ENCODE data around the gene ASAP2.

Gene ASAP2

GRCh38 chr2:9222893-9223287, 16.3 kb downstream of the ASAP2 start:
- Histone ChIP-seq H3K4me2 (no peak overlapping the region), H3K79me2 (ENCODE audit: insufficient read depth, low read depth) (no peaks in the 10 kb centered on the region), H3K27ac (no peak overlapping the region), H4K20me1 (ENCODE audit: insufficient read depth) (no peaks in the 10 kb centered on the region), H3K9ac (no peak overlapping the region), H3K36me3 (ENCODE audit: insufficient read depth) (no peaks in the 10 kb centered on the region), H3K4me1 (ENCODE audit: low read depth, poor library complexity, severe bottlenecking) (peaks cover 2% of the 10 kb centered on the region), H3K4me3 (IDR thresholded peaks at IDR 0.05; ENCODE audit: insufficient read depth, low read depth, low read length) (no peak overlapping the region), H2AFZ (ENCODE audit: low read depth) (no peak overlapping the region), H3K27me3 (ENCODE audit: insufficient read depth, low read depth) (no peaks in the 10 kb centered on the region)
- TF ChIP-seq, protein P1, sequence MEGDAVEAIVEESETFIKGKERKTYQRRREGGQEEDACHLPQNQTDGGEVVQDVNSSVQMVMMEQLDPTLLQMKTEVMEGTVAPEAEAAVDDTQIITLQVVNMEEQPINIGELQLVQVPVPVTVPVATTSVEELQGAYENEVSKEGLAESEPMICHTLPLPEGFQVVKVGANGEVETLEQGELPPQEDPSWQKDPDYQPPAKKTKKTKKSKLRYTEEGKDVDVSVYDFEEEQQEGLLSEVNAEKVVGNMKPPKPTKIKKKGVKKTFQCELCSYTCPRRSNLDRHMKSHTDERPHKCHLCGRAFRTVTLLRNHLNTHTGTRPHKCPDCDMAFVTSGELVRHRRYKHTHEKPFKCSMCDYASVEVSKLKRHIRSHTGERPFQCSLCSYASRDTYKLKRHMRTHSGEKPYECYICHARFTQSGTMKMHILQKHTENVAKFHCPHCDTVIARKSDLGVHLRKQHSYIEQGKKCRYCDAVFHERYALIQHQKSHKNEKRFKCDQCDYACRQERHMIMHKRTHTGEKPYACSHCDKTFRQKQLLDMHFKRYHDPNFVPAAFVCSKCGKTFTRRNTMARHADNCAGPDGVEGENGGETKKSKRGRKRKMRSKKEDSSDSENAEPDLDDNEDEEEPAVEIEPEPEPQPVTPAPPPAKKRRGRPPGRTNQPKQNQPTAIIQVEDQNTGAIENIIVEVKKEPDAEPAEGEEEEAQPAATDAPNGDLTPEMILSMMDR (conservative IDR thresholded peaks at IDR 0.05; ENCODE audit: low read depth, low read length), result no peak

DNA sequence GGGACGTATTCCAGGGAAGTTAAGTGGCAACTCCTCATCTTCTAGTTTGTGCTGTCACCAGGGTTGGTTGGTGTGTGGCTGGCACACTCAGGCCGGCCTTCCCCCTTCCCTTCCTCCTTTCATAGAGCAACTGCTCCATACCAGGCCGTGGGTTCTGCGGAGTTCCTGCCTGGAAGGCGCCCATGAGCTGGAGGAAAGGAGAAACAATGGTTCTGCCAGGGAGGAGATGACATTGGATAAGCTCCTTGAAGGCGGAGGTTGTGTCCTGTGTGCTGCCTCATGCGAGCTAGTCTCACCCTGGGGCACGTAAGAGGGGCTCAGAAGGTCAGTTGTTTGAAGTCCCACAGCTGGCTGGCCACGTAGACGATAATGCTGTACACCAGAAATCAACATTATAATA, 19.2 kb downstream of the ASAP2 start:
- no peaks in the 10 kb centered on the region for H3K36me3 ChIP-seq (ENCODE audit: insufficient read depth)
- H3K79me2 ChIP-seq (ENCODE audit: insufficient read depth, low read depth), result no peaks in the 10 kb centered on the region
- no peak overlapping the region for H3K9ac ChIP-seq
- H3K4me3 ChIP-seq (IDR thresholded peaks at IDR 0.05; ENCODE audit: insufficient read depth, low read depth, low read length), result no peak overlapping the region
- TF ChIP-seq, protein P1 (conservative IDR thresholded peaks at IDR 0.05; ENCODE audit: low read depth, low read length), result no peak
- no peaks in the 10 kb centered on the region for H4K20me1 ChIP-seq (ENCODE audit: insufficient read depth)
- H3K27me3 ChIP-seq (ENCODE audit: insufficient read depth, low read depth), result no peaks in the 10 kb centered on the region
- no peaks in the 10 kb centered on the region for H3K4me1 ChIP-seq (ENCODE audit: low read depth, poor library complexity, severe bottlenecking)
- H3K4me2 ChIP-seq, result no peak overlapping the region
- no peak overlapping the region for H3K27ac ChIP-seq
- H2AFZ ChIP-seq (ENCODE audit: low read depth), result no peak overlapping the region

- Histone ChIP-seq H3K79me2 (ENCODE audit: insufficient read depth, low read depth) (no peaks in the 10 kb centered on the region), H3K4me1 (ENCODE audit: low read depth, poor library complexity, severe bottlenecking) (no peaks in the 10 kb centered on the region), H3K36me3 (ENCODE audit: insufficient read depth) (no peaks in the 10 kb centered on the region), H2AFZ (ENCODE audit: low read depth) (no peak overlapping the region), H3K9ac (no peak overlapping the region), H3K27me3 (ENCODE audit: insufficient read depth, low read depth) (no peaks in the 10 kb centered on the region), H3K4me3 (IDR thresholded peaks at IDR 0.05; ENCODE audit: insufficient read depth, low read depth, low read length) (no peak overlapping the region), H3K4me2 (no peak overlapping the region), H3K27ac (no peak overlapping the region), H4K20me1 (ENCODE audit: insufficient read depth) (no peaks in the 10 kb centered on the region)
- TF ChIP-seq, protein P1 (conservative IDR thresholded peaks at IDR 0.05; ENCODE audit: low read depth, low read length), result no peak
These were observed 20.1 kb downstream of the ASAP2 start for GRCh38 chr2:9226458-9227380.

DNA sequence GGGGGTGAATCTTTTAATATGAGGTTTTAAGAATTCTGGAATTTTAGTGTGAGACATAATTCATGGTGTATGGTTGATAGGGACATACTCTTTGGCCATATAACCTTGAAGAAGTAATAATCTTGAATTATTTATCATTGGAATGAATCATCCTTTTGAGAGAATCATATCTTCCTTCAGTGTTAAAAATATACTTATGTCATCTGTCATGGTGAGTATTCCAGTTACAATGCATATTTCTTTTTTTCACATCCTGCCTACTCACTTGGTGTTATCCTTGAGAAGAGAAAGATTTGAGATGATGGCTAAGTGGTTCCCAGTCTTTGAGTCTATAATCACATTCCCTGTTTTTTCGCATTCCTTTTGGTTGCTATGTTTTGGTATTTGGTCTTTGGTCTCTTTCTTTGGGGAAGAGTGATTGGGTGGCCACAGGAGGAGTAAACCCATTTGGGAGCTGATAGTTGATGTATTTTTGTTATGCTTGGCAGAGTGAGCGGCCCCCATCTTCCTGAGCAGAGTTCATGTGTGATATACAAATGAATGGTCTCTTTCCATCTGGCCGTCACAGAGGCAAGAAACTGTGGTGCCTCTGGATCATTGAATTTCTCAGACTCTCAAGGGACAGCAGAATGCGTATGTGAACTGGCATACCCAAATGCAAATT, 21.6 kb downstream of the ASAP2 start:
- no peak overlapping the region for H3K9ac ChIP-seq
- no peak overlapping the region for H2AFZ ChIP-seq (ENCODE audit: low read depth)
- TF ChIP-seq, protein P1 (conservative IDR thresholded peaks at IDR 0.05; ENCODE audit: low read depth, low read length), result no peak
- H3K79me2 ChIP-seq (ENCODE audit: insufficient read depth, low read depth), result no peaks in the 10 kb centered on the region
- no peak overlapping the region for H3K27ac ChIP-seq
- H3K36me3 ChIP-seq (ENCODE audit: insufficient read depth), result no peaks in the 10 kb centered on the region
- no peaks in the 10 kb centered on the region for H3K4me1 ChIP-seq (ENCODE audit: low read depth, poor library complexity, severe bottlenecking)
- H4K20me1 ChIP-seq (ENCODE audit: insufficient read depth), result no peaks in the 10 kb centered on the region
- H3K4me3 ChIP-seq (IDR thresholded peaks at IDR 0.05; ENCODE audit: insufficient read depth, low read depth, low read length), result no peak overlapping the region
- H3K27me3 ChIP-seq (ENCODE audit: insufficient read depth, low read depth), result no peaks in the 10 kb centered on the region
- no peak overlapping the region for H3K4me2 ChIP-seq

Data from KMS-11 (cell line).